Measurements from ENCODE around the gene APRT. TPM values are rescaled to one million over a fixed set of nuclear protein-coding genes. Genes with fewer than 3 reads are reported as not detected.
"Not testable (repeated sequence)": the region's sequence is repeated elsewhere in the genome, so short reads cannot be mapped to it uniquely, and the experiment has no call there.

The APRT gene
- total RNA-seq, 4 donors from 2014 or later, result 60.6 to 141 (median 98.6) TPM

- Histone ChIP-seq H3K36me3 (peaks cover 43 to 94% (median 73%) of the 10 kb centered on the region in 4 donors), H3K27me3 (no peaks in the 10 kb centered on the region), H3K9me3 (no peaks in the 10 kb centered on the region), H3K4me3 (no peak overlapping the region), H3K27ac (replicated peaks in 1 of 4) (no peak overlapping the region), H3K4me1 (no peaks in the 10 kb centered on the region)
- TF ChIP-seq POLR2AphosphoS5 (IDR thresholded peaks at IDR 0.05), result no peak
- no peak for TF ChIP-seq POLR2A (IDR thresholded peaks at IDR 0.05; ENCODE audit: low read depth)
- no peak for TF ChIP-seq CTCF (IDR thresholded peaks at IDR 0.05)
- no peak for TF ChIP-seq EP300 (IDR thresholded peaks at IDR 0.05)
- no peak for DNase-seq (ENCODE audit: extremely low spot score)
- intact Hi-C loops (cut with DNase I), result no loop called here
- 87% methylated on average over 8 of the region's 12 CpGs for WGBS
Measured at GRCh38 chr16:88825146-88825545, 13.4 kb upstream of the APRT start.

GRCh38 chr16:88824256-88825077 is 12.7 kb upstream of the APRT start:
- no peaks in the 10 kb centered on the region for H3K9me3 ChIP-seq
- H3K36me3 ChIP-seq, result peaks cover 43 to 93% (median 68%) of the 10 kb centered on the region in 4 donors
- intact Hi-C loops (cut with DNase I), result no loop called here
- no peaks in the 10 kb centered on the region for H3K4me1 ChIP-seq
- no peak overlapping the region for H3K4me3 ChIP-seq
- H3K27ac ChIP-seq (replicated peaks in 1 of 4), result no peak overlapping the region
- DNase-seq (ENCODE audit: extremely low spot score), result no peak
- 91% methylated on average over 25 of the region's 33 CpGs for WGBS
- no peaks in the 10 kb centered on the region for H3K27me3 ChIP-seq
- TF ChIP-seq POLR2AphosphoS5 (IDR thresholded peaks at IDR 0.05), result no peak
- TF ChIP-seq CTCF (IDR thresholded peaks at IDR 0.05), result no peak
- TF ChIP-seq EP300 (IDR thresholded peaks at IDR 0.05), result no peak
- TF ChIP-seq POLR2A (IDR thresholded peaks at IDR 0.05; ENCODE audit: low read depth), result no peak

GRCh38 chr16:88823646-88824045 is 11.9 kb upstream of the APRT start:
- H3K27me3 ChIP-seq; H3K4me1 ChIP-seq; DNase-seq (ENCODE audit: extremely low spot score); H3K4me3 ChIP-seq; H3K9me3 ChIP-seq; H3K27ac ChIP-seq (replicated peaks in 1 of 4); intact Hi-C loops (cut with DNase I): not testable (repeated sequence)
- peaks cover 40 to 84% (median 62%) of the 10 kb centered on the region in 4 donors for H3K36me3 ChIP-seq
- WGBS, result over 99% methylated on average over 15 of the region's 31 CpGs

GRCh38 chr16:88822281-88823040 is 10.7 kb upstream of the APRT start:
- Histone ChIP-seq H3K36me3 (peaks cover 33 to 73% (median 52%) of the 10 kb centered on the region in 4 donors), H3K27ac (replicated peaks in 1 of 4) (no peak overlapping the region), H3K4me3 (no peak overlapping the region), H3K9me3 (no peaks in the 10 kb centered on the region), H3K27me3 (no peaks in the 10 kb centered on the region), H3K4me1 (no peaks in the 10 kb centered on the region)
- TF ChIP-seq POLR2A (IDR thresholded peaks at IDR 0.05; ENCODE audit: low read depth), result no peak
- TF ChIP-seq EP300 (IDR thresholded peaks at IDR 0.05), result no peak
- TF ChIP-seq POLR2AphosphoS5 (IDR thresholded peaks at IDR 0.05), result no peak
- no peak for TF ChIP-seq CTCF (IDR thresholded peaks at IDR 0.05)
- DNase-seq (ENCODE audit: extremely low spot score), result no peak
- 91% methylated on average over 14 of the region's 24 CpGs for WGBS
- intact Hi-C loops (cut with DNase I), result no loop called here

GRCh38 chr16:88821168-88821850 is 9.6 kb upstream of the APRT start:
- TF ChIP-seq POLR2A (IDR thresholded peaks at IDR 0.05; ENCODE audit: low read depth), result no peak
- TF ChIP-seq EP300 (IDR thresholded peaks at IDR 0.05), result no peak
- TF ChIP-seq POLR2AphosphoS5 (IDR thresholded peaks at IDR 0.05), result no peak
- TF ChIP-seq CTCF (IDR thresholded peaks at IDR 0.05), result no peak
- Histone ChIP-seq H3K9me3 (no peaks in the 10 kb centered on the region), H3K27me3 (no peaks in the 10 kb centered on the region), H3K4me1 (no peaks in the 10 kb centered on the region), H3K27ac (replicated peaks in 1 of 4) (no peak overlapping the region), H3K36me3 (peaks cover 22 to 61% (median 45%) of the 10 kb centered on the region in 4 donors), H3K4me3 (no peak overlapping the region)
- intact Hi-C loops (cut with DNase I), result no loop called here
- no peak for DNase-seq (ENCODE audit: extremely low spot score)
- WGBS, result 90% methylated on average over 5 of the region's 22 CpGs

Data from esophagus muscularis mucosa (tissue), 4 donors.